Neural cell (in vitro differentiated cells): ENCODE measurements around the gene GRM2. TPM values are rescaled to one million over a fixed set of nuclear protein-coding genes. Genes with fewer than 3 reads are reported as not detected.

Source experiments
- H2AFZ ChIP-seq: fragments of 200-600, 300-800 bp; sonication (generic), shearing (Covaris generic); 2 replicates; pipeline ENCODE4 v1.6.0; 2014; ENCODE audit warnings: low read depth, mild to moderate bottlenecking, antibody characterized with exemption, low read length, moderate library complexity
- H3F3A ChIP-seq: fragments of 200-600 bp; shearing (Covaris generic); 2 replicates; pipeline ENCODE4 v1.6.1; 2016; ENCODE audit warnings: mild to moderate bottlenecking, moderate library complexity, mixed read lengths, antibody characterized with exemption, low read length; ENCODE audit not compliant: insufficient read depth, poor library complexity, severe bottlenecking
- H3K27ac ChIP-seq: fragments of 200-600, 300-800 bp; sonication (generic), shearing (Covaris generic); 2 replicates; pipeline ENCODE4 v1.5.1; 2014; ENCODE audit warnings: mild to moderate bottlenecking, low read length, moderate library complexity
- H3K27me3 ChIP-seq: fragments of 300-800, 200-600 bp; sonication (generic), shearing (Covaris generic); 2 replicates; pipeline ENCODE4 v1.6.0; 2014; ENCODE audit warnings: mild to moderate bottlenecking, low read depth, low read length, moderate library complexity; ENCODE audit not compliant: insufficient read depth
- H3K36me3 ChIP-seq: fragments of 300-800, 200-600 bp; sonication (generic), shearing (Covaris generic); 2 replicates; pipeline ENCODE4 v1.5.1; 2014; ENCODE audit warnings: mild to moderate bottlenecking, antibody characterized with exemption, low read length, moderate library complexity; ENCODE audit not compliant: insufficient read depth
- H3K4me2 ChIP-seq: fragments of 300-800, 200-600 bp; sonication (generic), shearing (Covaris generic); 2 replicates; pipeline ENCODE4 v1.6.0; 2014; ENCODE audit warnings: mild to moderate bottlenecking, low read length
- H3K4me3 ChIP-seq: fragments of 300-800, 200-600 bp; sonication (generic), shearing (Covaris generic); 2 replicates; pipeline ENCODE4 v1.5.1; 2014; ENCODE audit warnings: mild to moderate bottlenecking, low read length, moderate library complexity
- H3K79me2 ChIP-seq: fragments of 200-600 bp; shearing (Covaris generic); replicated peaks from 2 replicates; pipeline ENCODE4 v1.6.0; 2014; ENCODE audit warnings: mild to moderate bottlenecking, low read length, moderate library complexity; ENCODE audit not compliant: insufficient read depth
- H3K9ac ChIP-seq: fragments of 300-800, 200-600 bp; sonication (generic), shearing (Covaris generic); 2 replicates; pipeline ENCODE4 v1.6.1; 2016; ENCODE audit warnings: mild to moderate bottlenecking, low read length, mixed read lengths
- H3K9me2 ChIP-seq: fragments of 200-600 bp; shearing (Covaris generic); 2 replicates; pipeline ENCODE4 v1.6.1; 2016; ENCODE audit warnings: mild to moderate bottlenecking, low read length, mixed read lengths; ENCODE audit not compliant: insufficient read depth
- H3K9me3 ChIP-seq: fragments of 200-600, 300-800 bp; sonication (generic), shearing (Covaris generic); 2 replicates; pipeline ENCODE4 v1.6.1; 2016; ENCODE audit warnings: mild to moderate bottlenecking, mixed run types, low read length, moderate library complexity, mixed read lengths
- H4K20me1 ChIP-seq: fragments of 200-600 bp; shearing (Covaris generic); 2 replicates; pipeline ENCODE4 v1.6.1; 2016; ENCODE audit warnings: mild to moderate bottlenecking, mixed run types; ENCODE audit not compliant: insufficient read depth
- MXI1 ChIP-seq: fragments of 450-650 bp; conservative IDR thresholded peaks from 2 replicates; pipeline ENCODE4 v1.6.1; 2014; ENCODE audit warnings: antibody characterized with exemption, mild to moderate bottlenecking; ENCODE audit not compliant: poor library complexity, severe bottlenecking
- POLR2AphosphoS5 ChIP-seq: IDR thresholded peaks from 2 replicates; pipeline ENCODE4 v1.6.1; 2012
- TAF1 ChIP-seq: IDR thresholded peaks from 2 replicates; pipeline ENCODE4 v1.6.1; 2012; ENCODE audit warnings: low read depth
- polyA plus RNA-seq: library from polyadenylated mRNA; depleted of rRNA; stranded (reverse); fragments of >200 nt; gene quantifications from 2 replicates; pipeline ENCODE4 v1.2.3, GENCODE V29; 2014
- TF ChIP-seq, protein P1 (sequence below): IDR thresholded peaks from 2 replicates; pipeline ENCODE4 v1.6.1; 2012; ENCODE audit warnings: borderline replicate concordance
- TF ChIP-seq, protein P2 (sequence below): fragments of 450-650 bp; IDR thresholded peaks from 2 replicates; pipeline ENCODE4 v1.5.1; 2014; ENCODE audit warnings: antibody characterized with exemption, mild to moderate bottlenecking, moderate library complexity; ENCODE audit not compliant: poor library complexity, severe bottlenecking

GRM2 gene
- polyA plus RNA-seq, 1 donor from 2014 or later: 9.1 TPM

DNA sequence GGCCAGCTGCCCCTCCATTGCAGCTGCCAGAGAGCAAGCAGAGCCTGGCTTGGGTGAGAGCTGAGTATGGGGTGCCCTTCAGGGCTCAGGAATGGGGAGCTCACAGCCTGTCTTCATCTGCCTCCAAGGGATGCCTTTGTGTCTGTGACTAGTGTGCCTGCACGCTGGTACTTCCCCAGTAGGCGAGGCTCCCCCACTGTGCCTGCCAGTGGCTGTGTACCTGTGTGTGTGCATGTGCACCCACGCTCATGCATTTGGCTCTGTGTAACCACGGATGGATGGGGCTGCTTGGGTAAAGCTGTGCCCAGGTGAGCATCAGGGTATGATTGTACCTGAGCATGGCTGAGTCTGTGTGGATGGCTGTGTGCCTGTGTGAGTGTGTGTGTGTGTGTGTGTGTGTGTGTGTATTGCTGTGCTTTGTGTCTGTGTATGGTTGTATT is 2.3 kb upstream of the GRM2 start:
- Histone ChIP-seq H3K9me2 (no peaks in the 10 kb centered on the region), H3F3A (no peaks in the 10 kb centered on the region), H3K27ac (no peak overlapping the region), H3K4me3 (no peak overlapping the region), H3K27me3 (peaks cover 14% of the 10 kb centered on the region), H3K36me3 (no peaks in the 10 kb centered on the region), H3K79me2 (no peaks in the 10 kb centered on the region), H3K9me3 (no peaks in the 10 kb centered on the region), H4K20me1 (no peaks in the 10 kb centered on the region), H2AFZ (no peak overlapping the region), H3K9ac (peak overlapping the region; percentile 32), H3K4me2 (no peak overlapping the region)
- TF ChIP-seq MXI1: no peak

DNA sequence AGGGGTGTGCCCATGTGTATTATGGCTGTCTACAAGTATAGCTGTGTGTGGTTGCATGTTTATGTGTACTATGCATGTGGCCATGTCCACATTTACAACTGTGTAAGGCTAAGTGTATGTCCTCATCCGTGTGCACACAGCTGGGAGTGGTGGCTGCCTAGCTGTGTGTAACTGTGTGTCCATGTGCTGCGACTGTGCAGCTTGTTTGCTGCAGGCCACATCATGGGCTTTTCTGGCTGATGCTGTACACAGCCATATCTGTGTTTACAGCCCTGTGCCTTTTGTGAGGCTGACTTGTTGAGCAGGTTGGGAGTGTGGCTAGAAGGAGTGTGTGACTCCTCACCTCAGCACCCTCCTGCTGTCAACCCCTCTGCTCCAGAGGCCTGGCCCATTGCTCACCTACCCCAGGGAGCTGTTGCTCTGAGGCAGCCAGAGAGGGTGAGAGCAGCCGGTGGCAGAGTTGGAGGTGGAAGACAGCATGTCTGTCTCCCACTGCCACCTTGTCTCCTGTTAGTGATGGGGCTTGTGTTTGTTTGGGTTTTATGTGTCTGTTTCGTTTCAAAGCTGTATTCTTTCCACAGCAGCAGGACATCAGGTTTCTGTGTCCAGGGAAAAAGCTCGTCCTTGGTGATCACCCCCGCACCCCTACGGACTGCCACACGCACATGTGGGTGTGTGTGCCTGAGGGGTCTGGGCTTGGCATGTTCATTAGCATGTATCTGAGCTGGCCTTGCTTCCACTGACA is 1.4 kb upstream of the GRM2 start:
- Histone ChIP-seq H3K9ac (no peak overlapping the region), H3K27me3 (peaks cover 14% of the 10 kb centered on the region), H3K9me3 (no peaks in the 10 kb centered on the region), H3K27ac (no peak overlapping the region), H3F3A (no peaks in the 10 kb centered on the region), H3K4me2 (no peak overlapping the region), H2AFZ (no peak overlapping the region), H4K20me1 (no peaks in the 10 kb centered on the region), H3K9me2 (no peaks in the 10 kb centered on the region), H3K79me2 (no peaks in the 10 kb centered on the region), H3K4me3 (no peak overlapping the region), H3K36me3 (no peaks in the 10 kb centered on the region)
- TF ChIP-seq, protein P1, sequence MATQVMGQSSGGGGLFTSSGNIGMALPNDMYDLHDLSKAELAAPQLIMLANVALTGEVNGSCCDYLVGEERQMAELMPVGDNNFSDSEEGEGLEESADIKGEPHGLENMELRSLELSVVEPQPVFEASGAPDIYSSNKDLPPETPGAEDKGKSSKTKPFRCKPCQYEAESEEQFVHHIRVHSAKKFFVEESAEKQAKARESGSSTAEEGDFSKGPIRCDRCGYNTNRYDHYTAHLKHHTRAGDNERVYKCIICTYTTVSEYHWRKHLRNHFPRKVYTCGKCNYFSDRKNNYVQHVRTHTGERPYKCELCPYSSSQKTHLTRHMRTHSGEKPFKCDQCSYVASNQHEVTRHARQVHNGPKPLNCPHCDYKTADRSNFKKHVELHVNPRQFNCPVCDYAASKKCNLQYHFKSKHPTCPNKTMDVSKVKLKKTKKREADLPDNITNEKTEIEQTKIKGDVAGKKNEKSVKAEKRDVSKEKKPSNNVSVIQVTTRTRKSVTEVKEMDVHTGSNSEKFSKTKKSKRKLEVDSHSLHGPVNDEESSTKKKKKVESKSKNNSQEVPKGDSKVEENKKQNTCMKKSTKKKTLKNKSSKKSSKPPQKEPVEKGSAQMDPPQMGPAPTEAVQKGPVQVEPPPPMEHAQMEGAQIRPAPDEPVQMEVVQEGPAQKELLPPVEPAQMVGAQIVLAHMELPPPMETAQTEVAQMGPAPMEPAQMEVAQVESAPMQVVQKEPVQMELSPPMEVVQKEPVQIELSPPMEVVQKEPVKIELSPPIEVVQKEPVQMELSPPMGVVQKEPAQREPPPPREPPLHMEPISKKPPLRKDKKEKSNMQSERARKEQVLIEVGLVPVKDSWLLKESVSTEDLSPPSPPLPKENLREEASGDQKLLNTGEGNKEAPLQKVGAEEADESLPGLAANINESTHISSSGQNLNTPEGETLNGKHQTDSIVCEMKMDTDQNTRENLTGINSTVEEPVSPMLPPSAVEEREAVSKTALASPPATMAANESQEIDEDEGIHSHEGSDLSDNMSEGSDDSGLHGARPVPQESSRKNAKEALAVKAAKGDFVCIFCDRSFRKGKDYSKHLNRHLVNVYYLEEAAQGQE: no peak
- TF ChIP-seq, protein P2, sequence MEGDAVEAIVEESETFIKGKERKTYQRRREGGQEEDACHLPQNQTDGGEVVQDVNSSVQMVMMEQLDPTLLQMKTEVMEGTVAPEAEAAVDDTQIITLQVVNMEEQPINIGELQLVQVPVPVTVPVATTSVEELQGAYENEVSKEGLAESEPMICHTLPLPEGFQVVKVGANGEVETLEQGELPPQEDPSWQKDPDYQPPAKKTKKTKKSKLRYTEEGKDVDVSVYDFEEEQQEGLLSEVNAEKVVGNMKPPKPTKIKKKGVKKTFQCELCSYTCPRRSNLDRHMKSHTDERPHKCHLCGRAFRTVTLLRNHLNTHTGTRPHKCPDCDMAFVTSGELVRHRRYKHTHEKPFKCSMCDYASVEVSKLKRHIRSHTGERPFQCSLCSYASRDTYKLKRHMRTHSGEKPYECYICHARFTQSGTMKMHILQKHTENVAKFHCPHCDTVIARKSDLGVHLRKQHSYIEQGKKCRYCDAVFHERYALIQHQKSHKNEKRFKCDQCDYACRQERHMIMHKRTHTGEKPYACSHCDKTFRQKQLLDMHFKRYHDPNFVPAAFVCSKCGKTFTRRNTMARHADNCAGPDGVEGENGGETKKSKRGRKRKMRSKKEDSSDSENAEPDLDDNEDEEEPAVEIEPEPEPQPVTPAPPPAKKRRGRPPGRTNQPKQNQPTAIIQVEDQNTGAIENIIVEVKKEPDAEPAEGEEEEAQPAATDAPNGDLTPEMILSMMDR: no peak
- no peak for TF ChIP-seq POLR2AphosphoS5

DNA sequence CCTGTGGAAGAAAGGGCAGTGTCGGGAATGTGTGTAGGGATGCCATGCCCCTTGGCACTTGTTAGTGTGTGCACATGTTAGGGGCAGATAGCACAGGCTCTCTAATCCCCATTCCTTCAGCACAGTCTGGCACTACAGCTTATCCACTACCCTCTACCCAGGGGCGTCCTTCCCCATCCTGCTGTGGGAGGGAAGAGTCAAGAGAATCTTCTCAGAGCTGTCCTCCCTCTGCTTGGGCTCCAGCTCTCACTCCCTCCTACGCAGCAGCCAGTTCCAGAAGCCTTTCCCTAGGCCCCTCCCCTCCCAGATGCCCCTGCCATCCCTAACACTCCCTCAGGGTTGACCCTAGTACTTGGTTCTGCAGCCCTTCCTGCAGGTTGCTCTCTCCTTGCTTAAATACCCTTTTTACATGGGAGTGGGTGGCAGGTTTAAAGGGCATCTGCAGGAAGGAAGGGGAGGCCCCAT is 815 bp upstream of the GRM2 start:
- Histone ChIP-seq H2AFZ (no peak overlapping the region), H3F3A (no peaks in the 10 kb centered on the region), H3K4me2 (no peak overlapping the region), H3K36me3 (no peaks in the 10 kb centered on the region), H3K27ac (no peak overlapping the region), H3K9ac (no peak overlapping the region), H3K27me3 (peaks cover 14% of the 10 kb centered on the region), H3K9me2 (no peaks in the 10 kb centered on the region), H4K20me1 (no peaks in the 10 kb centered on the region), H3K9me3 (no peaks in the 10 kb centered on the region), H3K79me2 (no peaks in the 10 kb centered on the region), H3K4me3 (peak overlapping the region; percentile 79)
- TF ChIP-seq, protein P2: no peak
- TF ChIP-seq TAF1: no peak
